HEK293 (cell line): Measurements from ENCODE around the gene RGL4.

Experiments used
- CTCF ChIA-PET: fragments of 350-600 bp; formaldehyde crosslinking; extraction: SDS; loops from one replicate; lab custom pipeline; 2021; ENCODE audit warnings: antibody characterized with exemption; lab: Yijun Ruan, JAX
- POLR2A ChIA-PET: fragments of 300-600 bp; formaldehyde crosslinking; extraction: SDS; loops from one replicate; lab custom pipeline; 2020; ENCODE audit warnings: antibody characterized with exemption, inconsistent platforms; lab: Yijun Ruan, JAX
- H3K27ac ChIP-seq: fragments of 200-500 bp; sonication (Bioruptor generic); 2 replicates; pipeline ENCODE4 v1.5.1; 2014; ENCODE audit warnings: low read depth, low read length, control low read depth, inconsistent platforms; ENCODE audit errors: extremely low read depth
- H3K36me3 ChIP-seq, 2 experiments: fragments of 200-500 bp in 1 of 2; sonication (Bioruptor generic) in 1 of 2; 1 replicate in 1 of 2; 2 replicates in 1 of 2; pipeline ENCODE4 v1.5.1; 2014 to 2017; ENCODE audit warnings: inconsistent platforms in 2 of 2, low read length in 2 of 2; ENCODE audit not compliant: control insufficient read depth in 2 of 2, insufficient read depth in 1 of 2
- H3K4me1 ChIP-seq: fragments of 200-500 bp; sonication (Bioruptor generic); 2 replicates; pipeline ENCODE4 v1.5.1; 2014; ENCODE audit warnings: mild to moderate bottlenecking, low read length, inconsistent platforms; ENCODE audit not compliant: control insufficient read depth, insufficient read depth
- H3K4me3 ChIP-seq: 2 replicates; pipeline ENCODE4 v1.5.1; 2011; ENCODE audit warnings: low read depth, mild to moderate bottlenecking, control low read depth, low read length, moderate library complexity
- H3K9me3 ChIP-seq: fragments of 200-500 bp; sonication (Bioruptor generic); 2 replicates; pipeline ENCODE4 v1.5.1; 2014; ENCODE audit warnings: low read depth, low read length, inconsistent platforms; ENCODE audit not compliant: control insufficient read depth, insufficient read depth
- ATF2 ChIP-seq: fragments of 450-650 bp; formaldehyde crosslinking; IDR thresholded peaks from 2 replicates; pipeline ENCODE4 v1.5.1; 2016; ENCODE audit warnings: missing biosample characterization, missing genetic modification characterization, low read depth
- SETDB1 ChIP-seq: IDR thresholded peaks from one replicate; pipeline ENCODE4 v1.6.1; 2017; ENCODE audit warnings: mild to moderate bottlenecking, low read length, moderate library complexity, mixed read lengths; ENCODE audit not compliant: insufficient read length
- ZBTB20 ChIP-seq: fragments of 450-650 bp; formaldehyde crosslinking; IDR thresholded peaks from 2 replicates; pipeline ENCODE4 v1.5.1; 2016; ENCODE audit warnings: missing biosample characterization, missing genetic modification characterization
- ZFHX2 ChIP-seq: fragments of 450-650 bp; formaldehyde crosslinking; conservative IDR thresholded peaks from 2 replicates; pipeline ENCODE4 v1.5.1; 2016; ENCODE audit warnings: missing biosample characterization, missing genetic modification characterization
- ZFP3 ChIP-seq: fragments of 450-650 bp; formaldehyde crosslinking; IDR thresholded peaks from 2 replicates; pipeline ENCODE4 v1.5.1; 2016; ENCODE audit warnings: low read depth, missing biosample characterization, missing genetic modification characterization
- ZNF10 ChIP-seq: fragments of 450-650 bp; formaldehyde crosslinking; IDR thresholded peaks from 2 replicates; pipeline ENCODE4 v1.5.1; 2017; ENCODE audit warnings: missing biosample characterization, missing genetic modification characterization
- ZNF155 ChIP-seq: fragments of 450-650 bp; formaldehyde crosslinking; IDR thresholded peaks from 2 replicates; pipeline ENCODE4 v1.5.1; 2016; ENCODE audit warnings: missing biosample characterization, missing genetic modification characterization
- ZNF174 ChIP-seq: fragments of 450-650 bp; formaldehyde crosslinking; IDR thresholded peaks from 2 replicates; pipeline ENCODE4 v1.5.0; 2017; ENCODE audit warnings: missing biosample characterization, mild to moderate bottlenecking, missing genetic modification characterization
- ZNF2 ChIP-seq: fragments of 450-650 bp; formaldehyde crosslinking; IDR thresholded peaks from 2 replicates; pipeline ENCODE4 v1.5.1; 2016; ENCODE audit warnings: missing biosample characterization, missing genetic modification characterization
- ZNF214 ChIP-seq: fragments of 450-650 bp; formaldehyde crosslinking; IDR thresholded peaks from 2 replicates; pipeline ENCODE4 v1.5.1; 2017; ENCODE audit warnings: missing biosample characterization, mild to moderate bottlenecking, missing genetic modification characterization, borderline replicate concordance
- ZNF266 ChIP-seq: fragments of 450-650 bp; formaldehyde crosslinking; IDR thresholded peaks from 2 replicates; pipeline ENCODE4 v1.5.1; 2016; ENCODE audit warnings: missing biosample characterization, missing genetic modification characterization, low read depth
- ZNF416 ChIP-seq: fragments of 450-650 bp; formaldehyde crosslinking; IDR thresholded peaks from 2 replicates; pipeline ENCODE4 v1.5.1; 2016; ENCODE audit warnings: missing biosample characterization, missing genetic modification characterization
- ZNF610 ChIP-seq: fragments of 450-650 bp; formaldehyde crosslinking; IDR thresholded peaks from 2 replicates; pipeline ENCODE4 v1.5.1; 2016; ENCODE audit warnings: missing biosample characterization, missing genetic modification characterization, borderline replicate concordance
- ZNF692 ChIP-seq: fragments of 450-650 bp; formaldehyde crosslinking; IDR thresholded peaks from 2 replicates; pipeline ENCODE4 v1.5.1; 2016; ENCODE audit warnings: missing biosample characterization, missing genetic modification characterization
- ZNF830 ChIP-seq: fragments of 450-650 bp; IDR thresholded peaks from 2 replicates; pipeline ENCODE4 v1.5.0; 2018; ENCODE audit warnings: missing biosample characterization, missing genetic modification characterization, low read depth, mild to moderate bottlenecking, moderate library complexity
- TF ChIP-seq, protein P1 (sequence below): fragments of 450-650 bp; formaldehyde crosslinking; IDR thresholded peaks from 2 replicates; pipeline ENCODE4 v1.5.1; 2017; ENCODE audit warnings: missing biosample characterization, missing genetic modification characterization
- TF ChIP-seq, protein P2 (sequence below): fragments of 450-650 bp; formaldehyde crosslinking; IDR thresholded peaks from 2 replicates; pipeline ENCODE4 v1.5.1; 2016; ENCODE audit warnings: missing biosample characterization, missing genetic modification characterization
- TF ChIP-seq, protein P3 (sequence below): fragments of 450-650 bp; formaldehyde crosslinking; IDR thresholded peaks from 2 replicates; pipeline ENCODE4 v1.5.1; 2016; ENCODE audit warnings: missing biosample characterization, missing genetic modification characterization
- TF ChIP-seq, protein P4 (sequence below): fragments of 450-650 bp; formaldehyde crosslinking; IDR thresholded peaks from 2 replicates; pipeline ENCODE4 v1.5.1; 2017; ENCODE audit warnings: missing biosample characterization, missing genetic modification characterization

Gene RGL4

GRCh38 chr22:23744001-23744400 is 53.2 kb downstream of the RGL4 start:
- POLR2A ChIA-PET: interaction anchor here (0.6 to 2.0 kb wide), 2 partner anchors 18 to 27 kb away, joined by 3 to 7 read pairs; no protein-coding TSS in a partner anchor
- CTCF ChIA-PET: interaction anchor here (0.7 kb wide), 1 partner anchor 538 kb away, joined by 3 read pairs; no protein-coding TSS in a partner anchor
- H3K27ac ChIP-seq: no peak overlapping the region

GRCh38 chr22:23744485-23744884 is 53.7 kb downstream of the RGL4 start:
- ChIA-PET POLR2A (interaction anchor here (2.0 kb wide), 1 partner anchor 28 kb away, joined by 7 read pairs; no protein-coding TSS in a partner anchor), CTCF (interaction anchor here (0.7 kb wide), 1 partner anchor 538 kb away, joined by 3 read pairs; no protein-coding TSS in a partner anchor)
- H3K4me1 ChIP-seq: no peaks in the 10 kb centered on the region
- peaks cover 13 to 48% of the 10 kb centered on the region in 2 experiments for H3K36me3 ChIP-seq
- no peak for TF ChIP-seq ZNF610 (tag by site-specific recombination)
- TF ChIP-seq ZFP3 (tag by site-specific recombination): no peak
- TF ChIP-seq, protein P1, sequence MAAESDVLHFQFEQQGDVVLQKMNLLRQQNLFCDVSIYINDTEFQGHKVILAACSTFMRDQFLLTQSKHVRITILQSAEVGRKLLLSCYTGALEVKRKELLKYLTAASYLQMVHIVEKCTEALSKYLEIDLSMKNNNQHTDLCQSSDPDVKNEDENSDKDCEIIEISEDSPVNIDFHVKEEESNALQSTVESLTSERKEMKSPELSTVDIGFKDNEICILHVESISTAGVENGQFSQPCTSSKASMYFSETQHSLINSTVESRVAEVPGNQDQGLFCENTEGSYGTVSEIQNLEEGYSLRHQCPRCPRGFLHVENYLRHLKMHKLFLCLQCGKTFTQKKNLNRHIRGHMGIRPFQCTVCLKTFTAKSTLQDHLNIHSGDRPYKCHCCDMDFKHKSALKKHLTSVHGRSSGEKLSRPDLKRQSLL (tag by site-specific recombination): no peak
- TF ChIP-seq ZNF2: no peak
- no peak for TF ChIP-seq ZNF10
- TF ChIP-seq ZNF416 (tag by site-specific recombination): no peak
- no peak for TF ChIP-seq ZNF174
- no peak for TF ChIP-seq ATF2 (tag by site-specific recombination)
- TF ChIP-seq ZNF692 (tag by site-specific recombination): no peak
- TF ChIP-seq ZFHX2: no peak
- TF ChIP-seq, protein P2, sequence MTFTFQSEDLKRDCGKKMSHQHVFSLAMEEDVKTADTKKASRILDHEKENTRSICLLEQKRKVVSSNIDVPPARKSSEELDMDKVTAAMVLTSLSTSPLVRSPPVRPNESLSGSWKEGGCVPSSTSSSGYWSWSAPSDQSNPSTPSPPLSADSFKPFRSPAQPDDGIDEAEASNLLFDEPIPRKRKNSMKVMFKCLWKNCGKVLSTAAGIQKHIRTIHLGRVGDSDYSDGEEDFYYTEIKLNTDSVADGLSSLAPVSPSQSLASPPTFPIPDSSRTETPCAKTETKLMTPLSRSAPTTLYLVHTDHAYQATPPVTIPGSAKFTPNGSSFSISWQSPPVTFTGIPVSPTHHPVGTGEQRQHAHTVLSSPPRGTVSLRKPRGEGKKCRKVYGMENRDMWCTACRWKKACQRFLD (tag by site-specific recombination): no peak
- TF ChIP-seq ZNF266 (tag by site-specific recombination): no peak
- no peak for TF ChIP-seq ZNF155
- TF ChIP-seq, protein P3, sequence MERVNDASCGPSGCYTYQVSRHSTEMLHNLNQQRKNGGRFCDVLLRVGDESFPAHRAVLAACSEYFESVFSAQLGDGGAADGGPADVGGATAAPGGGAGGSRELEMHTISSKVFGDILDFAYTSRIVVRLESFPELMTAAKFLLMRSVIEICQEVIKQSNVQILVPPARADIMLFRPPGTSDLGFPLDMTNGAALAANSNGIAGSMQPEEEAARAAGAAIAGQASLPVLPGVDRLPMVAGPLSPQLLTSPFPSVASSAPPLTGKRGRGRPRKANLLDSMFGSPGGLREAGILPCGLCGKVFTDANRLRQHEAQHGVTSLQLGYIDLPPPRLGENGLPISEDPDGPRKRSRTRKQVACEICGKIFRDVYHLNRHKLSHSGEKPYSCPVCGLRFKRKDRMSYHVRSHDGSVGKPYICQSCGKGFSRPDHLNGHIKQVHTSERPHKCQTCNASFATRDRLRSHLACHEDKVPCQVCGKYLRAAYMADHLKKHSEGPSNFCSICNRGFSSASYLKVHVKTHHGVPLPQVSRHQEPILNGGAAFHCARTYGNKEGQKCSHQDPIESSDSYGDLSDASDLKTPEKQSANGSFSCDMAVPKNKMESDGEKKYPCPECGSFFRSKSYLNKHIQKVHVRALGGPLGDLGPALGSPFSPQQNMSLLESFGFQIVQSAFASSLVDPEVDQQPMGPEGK (tag by site-specific recombination): no peak
- no peak for TF ChIP-seq ZBTB20 (tag by site-specific recombination)
- TF ChIP-seq, protein P4, sequence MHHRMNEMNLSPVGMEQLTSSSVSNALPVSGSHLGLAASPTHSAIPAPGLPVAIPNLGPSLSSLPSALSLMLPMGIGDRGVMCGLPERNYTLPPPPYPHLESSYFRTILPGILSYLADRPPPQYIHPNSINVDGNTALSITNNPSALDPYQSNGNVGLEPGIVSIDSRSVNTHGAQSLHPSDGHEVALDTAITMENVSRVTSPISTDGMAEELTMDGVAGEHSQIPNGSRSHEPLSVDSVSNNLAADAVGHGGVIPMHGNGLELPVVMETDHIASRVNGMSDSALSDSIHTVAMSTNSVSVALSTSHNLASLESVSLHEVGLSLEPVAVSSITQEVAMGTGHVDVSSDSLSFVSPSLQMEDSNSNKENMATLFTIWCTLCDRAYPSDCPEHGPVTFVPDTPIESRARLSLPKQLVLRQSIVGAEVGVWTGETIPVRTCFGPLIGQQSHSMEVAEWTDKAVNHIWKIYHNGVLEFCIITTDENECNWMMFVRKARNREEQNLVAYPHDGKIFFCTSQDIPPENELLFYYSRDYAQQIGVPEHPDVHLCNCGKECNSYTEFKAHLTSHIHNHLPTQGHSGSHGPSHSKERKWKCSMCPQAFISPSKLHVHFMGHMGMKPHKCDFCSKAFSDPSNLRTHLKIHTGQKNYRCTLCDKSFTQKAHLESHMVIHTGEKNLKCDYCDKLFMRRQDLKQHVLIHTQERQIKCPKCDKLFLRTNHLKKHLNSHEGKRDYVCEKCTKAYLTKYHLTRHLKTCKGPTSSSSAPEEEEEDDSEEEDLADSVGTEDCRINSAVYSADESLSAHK: no peak
- no peak overlapping the region for H3K4me3 ChIP-seq
- H3K9me3 ChIP-seq: no peaks in the 10 kb centered on the region
- H3K27ac ChIP-seq: no peak overlapping the region

More at GRCh38 chr22:23744001-23744400, 53.2 kb downstream of the RGL4 start:
- H3K9me3 ChIP-seq: no peaks in the 10 kb centered on the region
- TF ChIP-seq SETDB1: peak; percentile 77
- TF ChIP-seq ZNF830 (tag by site-specific recombination): no peak
- peak; percentile 51; the same call in 1 of the 2 replicates for TF ChIP-seq ZNF214
- no peaks in the 10 kb centered on the region for H3K4me1 ChIP-seq
- no peak overlapping the region for H3K4me3 ChIP-seq
- H3K36me3 ChIP-seq: peaks cover 13 to 48% of the 10 kb centered on the region in 2 experiments
